HPDE6-E6E7 (cell line): ENCODE data around the gene HPN.
A peak's percentile ranks its signal among the peaks of the same experiment; 100 is the strongest.
"Not testable (repeated sequence)": the region's sequence is repeated elsewhere in the genome, so short reads cannot be mapped to it uniquely, and the experiment has no call there.

Experiments used
- DNase-seq: peaks from one replicate; pipeline ENCODE4 v3.0.0; 2011; ENCODE audit warnings: missing footprints; ENCODE audit errors: extremely low spot score

Gene HPN

DNA sequence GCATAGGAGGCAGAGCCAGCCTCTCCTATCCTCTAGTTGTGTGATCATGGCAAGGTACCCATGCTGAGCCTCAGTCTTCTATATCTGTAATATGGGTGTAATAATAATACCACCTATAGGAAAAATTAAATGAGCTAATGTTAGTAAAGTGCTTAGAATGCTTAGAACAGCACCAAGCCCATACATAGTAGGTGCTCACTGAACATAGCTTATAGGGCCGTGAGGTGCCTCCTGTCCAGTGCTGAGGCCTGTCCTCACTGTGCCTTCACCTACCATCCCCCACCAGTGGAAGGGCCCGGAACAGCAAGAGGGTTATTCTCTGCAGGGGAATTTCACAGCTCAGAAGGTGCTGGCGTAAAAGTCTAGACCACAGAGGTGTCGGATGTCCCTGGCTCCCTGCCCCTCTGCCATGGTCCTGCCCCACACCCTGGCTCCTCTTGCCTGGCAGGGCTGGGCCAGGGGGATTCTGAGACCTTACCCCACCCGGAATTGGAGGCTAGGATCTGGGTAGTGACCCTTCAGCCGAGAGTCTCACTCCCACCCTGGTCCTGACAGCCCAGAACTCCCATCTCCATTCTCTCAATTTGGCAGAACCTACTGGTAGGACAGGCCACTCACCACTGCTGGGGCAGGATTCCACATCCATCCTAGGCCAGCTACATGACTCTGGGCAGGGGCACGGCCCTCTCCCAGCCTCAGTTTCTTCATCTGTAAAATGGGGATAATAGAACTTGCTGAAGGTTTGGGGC lies 13.5 kb upstream of the HPN start:
- no peak for DNase-seq

DNA sequence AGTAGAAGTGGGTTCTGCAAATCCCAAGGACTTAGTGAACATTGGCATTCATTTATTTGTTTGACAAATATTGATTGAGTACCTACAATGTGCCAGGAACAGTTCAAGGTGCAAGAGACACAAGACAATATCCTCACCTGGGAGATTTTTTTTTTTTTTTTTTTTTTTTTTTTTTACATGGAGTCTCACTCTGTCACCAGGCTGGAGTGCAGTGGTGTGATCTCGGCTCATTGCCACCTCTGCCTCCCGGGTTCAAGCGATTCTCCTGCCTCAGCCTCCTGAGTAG lies 13.0 kb upstream of the HPN start:
- not testable (repeated sequence) for DNase-seq

DNA sequence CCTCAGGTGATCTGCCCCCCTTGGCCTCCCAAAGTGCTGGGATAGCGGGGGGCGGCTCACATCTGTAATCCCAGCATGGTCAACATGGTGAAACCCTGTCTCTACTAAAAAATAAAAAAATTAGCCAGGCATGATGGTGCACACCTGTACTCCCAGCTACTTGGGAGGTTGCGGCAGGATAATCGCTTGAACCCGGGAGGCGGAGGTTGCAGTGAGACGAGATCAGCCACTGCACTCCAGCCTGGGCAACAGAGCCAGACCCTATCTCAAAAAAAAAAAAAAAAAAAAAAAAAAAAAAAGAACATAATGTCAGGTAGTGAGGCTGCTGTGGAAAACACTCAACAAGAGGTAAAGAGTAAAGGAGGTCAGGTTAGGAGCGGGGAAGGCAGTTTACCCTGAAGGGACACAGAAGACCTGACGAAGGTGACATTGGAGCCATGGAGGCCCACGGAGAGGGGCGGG lies 12.2 kb upstream of the HPN start:
- not testable (repeated sequence) for DNase-seq

DNA sequence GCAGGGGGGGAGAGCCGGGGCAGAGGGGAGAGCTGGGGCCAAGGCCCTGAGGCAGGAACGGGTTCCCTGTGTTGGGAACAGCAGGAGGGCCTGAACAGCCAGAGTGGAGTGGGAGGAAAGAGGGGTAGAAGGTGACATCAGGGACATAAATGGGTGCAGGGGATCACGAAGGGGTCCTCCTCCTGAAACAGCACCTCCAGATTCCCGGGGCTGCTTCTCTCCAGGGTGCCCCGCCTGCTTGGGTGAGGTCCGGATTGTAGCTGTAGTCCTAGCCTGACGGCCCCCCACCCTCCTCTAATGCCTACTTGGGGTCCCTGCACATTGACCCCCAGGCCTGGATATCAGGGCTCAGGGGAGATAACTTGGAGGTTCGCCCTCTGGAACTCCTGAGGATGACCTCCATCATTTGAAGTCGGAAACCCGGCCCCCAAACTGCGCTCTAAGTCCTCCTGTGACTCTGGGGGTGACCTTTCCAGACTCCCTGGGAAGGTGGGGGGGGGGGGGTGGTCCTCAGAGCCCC lies 11.7 kb upstream of the HPN start:
- no peak for DNase-seq

DNA sequence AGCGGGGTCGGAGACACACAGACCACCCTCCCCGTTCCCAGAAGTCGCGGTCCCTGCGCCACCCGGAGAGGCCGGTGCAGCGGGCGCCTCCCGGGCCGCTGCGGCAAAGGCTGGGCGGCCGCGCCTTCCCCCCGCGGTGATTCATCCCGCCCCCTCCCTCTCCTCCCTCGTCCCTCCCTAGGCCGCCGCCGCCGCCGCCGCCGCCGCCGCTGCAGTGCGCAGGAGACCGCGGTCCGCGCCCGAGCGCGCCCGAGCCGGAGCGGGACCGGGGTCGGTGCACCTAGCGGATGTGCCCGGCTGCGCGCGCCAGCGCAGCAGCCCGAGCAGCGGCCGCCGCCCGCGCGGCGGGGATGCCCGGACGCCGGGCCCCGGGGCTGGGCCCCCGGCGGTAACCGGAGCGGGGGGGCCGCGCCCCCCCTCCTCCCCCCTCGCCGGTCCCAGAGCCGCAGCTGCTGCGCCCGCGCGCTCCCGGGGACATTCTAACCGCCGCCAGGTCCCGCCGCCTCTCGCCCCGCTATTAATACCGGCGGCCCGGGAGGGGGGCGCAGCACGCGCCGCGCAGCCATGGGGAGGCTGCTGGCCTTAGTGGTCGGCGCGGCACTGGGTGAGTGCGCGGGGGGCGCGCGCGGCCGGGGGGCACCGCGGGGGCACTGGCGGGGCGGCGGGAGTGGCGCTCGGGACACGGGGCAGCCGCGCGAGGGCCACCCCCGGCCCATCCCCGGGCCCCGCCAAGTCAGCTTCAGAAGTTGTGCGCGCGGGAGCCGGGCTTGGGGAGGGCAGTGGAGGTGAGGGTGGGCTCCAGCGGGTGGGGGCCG lies 11.1 kb upstream of the HPN start, which contains the start of gene SCN1B:
Gene SCN1B (plus strand): TSS at position 214 of the 815 bp plus-strand sequence. CDS start 351 bp downstream, at position 565.
- DNase-seq: peak; percentile 61

DNA sequence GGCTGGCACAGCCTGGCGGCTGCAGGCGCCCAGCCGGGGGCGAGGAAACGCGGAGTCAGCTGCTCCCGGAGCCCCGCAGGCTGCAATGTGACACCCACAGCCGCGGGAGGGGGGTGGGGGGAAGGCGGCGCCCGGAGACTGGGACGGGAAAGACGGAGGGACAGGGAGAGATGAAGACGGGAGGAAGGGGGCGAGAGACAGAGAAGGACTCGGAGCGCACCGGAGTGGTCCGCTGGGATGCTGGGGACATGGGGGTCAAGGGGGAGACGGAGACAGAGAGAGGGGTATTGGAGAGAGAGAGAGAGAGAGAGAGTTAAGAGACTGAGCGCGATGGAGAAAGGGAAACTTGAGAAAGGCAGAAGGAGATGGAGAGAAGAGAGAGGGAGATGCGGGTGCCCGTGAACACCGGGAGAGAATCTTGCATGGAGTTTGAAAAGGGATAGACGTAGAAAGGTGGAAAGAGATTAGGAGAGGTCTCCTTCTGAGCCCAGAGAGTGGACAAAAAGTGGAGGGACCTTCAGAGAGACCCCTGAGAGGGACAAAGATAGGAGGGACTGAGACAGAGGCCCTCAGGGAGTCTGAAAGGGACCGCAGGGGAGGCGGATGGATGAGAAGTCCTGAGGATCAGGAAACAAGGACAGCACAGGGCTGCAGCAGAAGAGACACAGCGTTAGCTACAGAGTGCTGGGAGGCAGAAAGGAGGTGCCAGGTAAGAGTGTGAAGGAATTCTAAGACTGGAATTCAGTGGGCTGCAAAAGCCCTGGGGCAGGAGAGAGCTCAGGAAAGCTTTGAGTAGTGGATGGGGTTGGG lies 10.2 kb upstream of the HPN start:
- DNase-seq: no peak

DNA sequence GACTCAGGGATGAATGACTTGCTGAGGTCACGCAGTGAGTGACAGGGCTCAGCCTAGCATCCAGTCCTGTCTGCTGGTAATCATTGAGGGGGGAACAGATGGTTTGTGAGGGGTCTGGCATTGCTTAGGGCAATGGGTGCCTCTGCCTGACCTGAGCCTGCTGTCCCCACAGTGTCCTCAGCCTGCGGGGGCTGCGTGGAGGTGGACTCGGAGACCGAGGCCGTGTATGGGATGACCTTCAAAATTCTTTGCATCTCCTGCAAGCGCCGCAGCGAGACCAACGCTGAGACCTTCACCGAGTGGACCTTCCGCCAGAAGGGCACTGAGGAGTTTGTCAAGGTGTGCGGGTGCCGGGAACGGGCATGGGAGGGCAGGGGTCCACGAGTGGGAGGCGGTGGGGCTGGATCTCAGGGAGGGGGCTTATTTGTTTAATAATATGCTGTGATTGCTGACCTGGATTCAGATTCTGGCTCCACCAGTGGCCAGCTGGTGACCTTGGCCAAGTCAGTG lies 9.1 kb upstream of the HPN start:
- no peak for DNase-seq

DNA sequence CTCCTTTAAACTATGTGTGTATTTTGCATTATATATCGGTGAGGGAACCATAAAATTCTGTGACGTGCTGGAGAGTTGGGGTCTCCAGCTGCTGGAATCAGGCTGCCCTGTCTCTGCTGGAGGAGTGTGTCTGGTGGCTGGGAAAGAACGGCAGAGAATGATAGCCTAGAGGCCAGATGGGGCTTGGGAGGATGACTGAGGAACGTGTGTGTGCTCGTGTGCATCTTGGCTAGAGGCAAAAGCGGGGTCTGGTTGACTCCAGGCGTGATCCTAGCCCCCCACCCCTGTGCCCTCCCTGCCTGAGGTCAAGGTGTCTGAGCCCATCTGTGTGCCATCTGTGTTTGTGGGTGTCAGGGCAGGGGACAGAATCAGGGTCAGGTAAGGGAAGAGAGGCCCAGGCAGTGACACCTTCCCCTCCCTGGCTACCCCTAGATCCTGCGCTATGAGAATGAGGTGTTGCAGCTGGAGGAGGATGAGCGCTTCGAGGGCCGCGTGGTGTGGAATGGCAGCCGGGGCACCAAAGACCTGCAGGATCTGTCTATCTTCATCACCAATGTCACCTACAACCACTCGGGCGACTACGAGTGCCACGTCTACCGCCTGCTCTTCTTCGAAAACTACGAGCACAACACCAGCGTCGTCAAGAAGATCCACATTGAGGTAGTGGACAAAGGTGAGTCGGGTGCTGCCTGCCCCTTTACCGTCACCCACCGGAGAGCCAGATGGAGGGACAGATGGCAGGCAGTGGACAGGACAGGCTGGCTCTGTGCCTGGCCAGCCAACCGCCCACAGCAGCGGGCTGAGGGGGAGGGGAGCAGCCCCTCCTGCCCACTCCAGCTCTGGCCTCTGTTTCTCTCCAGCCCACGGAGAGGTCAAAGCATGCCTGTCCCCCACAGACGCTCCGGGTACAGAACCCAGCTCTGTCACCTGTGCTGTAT lies 8.2 kb upstream of the HPN start:
- no peak for DNase-seq

DNA sequence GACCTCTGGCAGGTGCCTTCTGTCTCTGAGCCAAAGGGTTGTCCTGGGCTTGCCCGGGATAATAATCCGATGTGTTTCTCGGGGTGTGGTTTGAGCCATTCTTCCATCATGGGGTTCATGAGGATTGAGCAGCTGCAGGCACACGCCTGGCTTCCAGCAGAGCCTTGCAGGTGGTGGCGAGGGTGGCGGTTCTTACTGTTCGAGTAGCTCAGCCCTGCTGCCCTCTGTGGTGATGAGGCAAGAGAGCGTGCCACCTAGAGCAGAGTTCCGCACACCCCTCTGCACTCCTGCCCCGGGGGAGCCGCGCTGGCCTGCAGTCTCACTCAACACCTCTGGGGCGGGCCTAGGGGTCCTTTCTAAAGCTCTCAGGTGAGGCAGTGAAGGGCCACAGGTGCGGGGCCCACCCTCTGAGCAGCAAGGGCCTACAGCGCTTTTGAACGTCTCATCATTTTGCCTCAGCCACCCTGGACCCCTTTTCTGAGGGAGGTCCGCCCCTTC lies 7.5 kb upstream of the HPN start:
- DNase-seq: no peak

DNA sequence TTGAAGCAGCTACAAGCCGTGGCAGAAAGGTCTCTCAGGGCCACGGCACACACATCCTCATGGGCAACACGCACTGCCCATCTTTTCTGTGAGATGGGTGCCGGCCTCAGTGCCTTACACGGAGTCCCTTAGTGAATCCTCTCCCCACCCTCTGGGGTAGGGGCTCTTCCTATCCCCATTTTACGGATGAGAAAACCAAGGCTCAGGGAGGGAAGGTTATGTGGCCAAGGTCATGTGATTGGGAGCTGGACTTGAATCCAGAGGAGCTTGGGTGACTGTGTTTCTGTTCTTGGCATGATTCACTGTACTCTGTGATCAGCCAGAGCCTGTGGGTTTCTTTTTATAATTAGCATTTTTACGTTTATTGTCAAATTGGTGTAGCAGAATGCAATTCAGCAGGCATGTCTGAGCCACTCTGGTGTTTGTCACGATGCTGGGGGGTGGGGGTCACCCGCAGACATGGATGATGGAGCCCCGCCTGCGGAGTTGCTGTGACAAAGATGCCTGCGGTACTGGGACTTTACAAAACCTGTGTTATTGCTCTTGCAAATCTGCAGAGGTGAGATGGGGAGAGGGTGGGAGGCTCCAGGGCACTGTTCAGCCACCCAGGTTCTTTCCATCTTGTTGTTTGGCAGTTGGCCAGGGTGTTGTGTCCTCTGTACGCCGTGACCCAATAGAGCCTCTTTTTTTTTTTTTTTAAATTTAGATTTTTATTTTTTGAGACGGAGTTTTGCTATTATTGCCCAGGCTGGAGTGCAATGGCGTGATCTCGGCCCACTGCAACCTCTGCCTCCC lies 6.7 kb upstream of the HPN start:
- no peak for DNase-seq

DNA sequence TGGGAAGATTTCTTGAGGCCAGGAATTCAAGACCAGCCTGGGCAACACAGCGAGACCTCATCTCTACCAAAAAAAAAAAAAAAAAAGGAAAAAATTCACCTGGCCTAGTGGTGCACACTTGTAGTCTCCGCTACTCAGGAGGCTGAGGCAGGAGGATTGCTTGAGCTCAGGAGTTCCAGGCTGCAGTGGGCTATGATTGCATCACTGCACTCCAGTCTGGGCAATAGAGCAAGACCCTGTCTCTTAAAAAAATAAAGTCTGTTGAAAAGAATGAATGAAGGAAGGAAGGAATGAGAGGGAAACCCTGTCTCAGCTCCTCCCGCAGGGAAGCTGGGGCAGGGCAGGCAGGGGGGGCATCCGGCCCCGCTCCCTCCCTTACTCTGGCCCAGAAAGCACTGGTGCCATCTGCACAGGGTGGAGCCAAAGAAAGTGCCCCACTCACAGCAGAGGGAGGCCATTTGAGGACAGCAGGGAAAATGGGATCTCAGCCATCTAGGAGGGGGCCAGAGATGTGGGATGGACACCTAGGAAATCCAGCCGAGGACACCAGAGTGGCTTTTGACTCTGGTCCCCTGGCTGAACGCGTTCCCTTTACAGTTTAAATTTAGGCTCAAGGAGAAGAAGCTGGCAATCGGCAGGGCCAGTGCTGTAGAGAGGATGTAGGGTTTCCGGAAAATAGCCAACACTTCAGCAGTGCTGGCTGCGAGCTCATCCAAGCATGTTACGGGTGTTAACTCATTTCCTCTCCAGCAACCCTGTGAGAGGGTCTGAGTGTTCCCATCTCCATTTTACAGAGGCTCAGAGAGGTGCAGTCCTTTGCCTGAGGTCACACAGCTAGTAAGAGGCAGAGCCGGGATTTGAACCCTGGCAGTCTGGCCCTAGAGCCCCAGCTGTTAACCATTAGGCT lies 3.6 kb upstream of the HPN start:
- DNase-seq: no peak

DNA sequence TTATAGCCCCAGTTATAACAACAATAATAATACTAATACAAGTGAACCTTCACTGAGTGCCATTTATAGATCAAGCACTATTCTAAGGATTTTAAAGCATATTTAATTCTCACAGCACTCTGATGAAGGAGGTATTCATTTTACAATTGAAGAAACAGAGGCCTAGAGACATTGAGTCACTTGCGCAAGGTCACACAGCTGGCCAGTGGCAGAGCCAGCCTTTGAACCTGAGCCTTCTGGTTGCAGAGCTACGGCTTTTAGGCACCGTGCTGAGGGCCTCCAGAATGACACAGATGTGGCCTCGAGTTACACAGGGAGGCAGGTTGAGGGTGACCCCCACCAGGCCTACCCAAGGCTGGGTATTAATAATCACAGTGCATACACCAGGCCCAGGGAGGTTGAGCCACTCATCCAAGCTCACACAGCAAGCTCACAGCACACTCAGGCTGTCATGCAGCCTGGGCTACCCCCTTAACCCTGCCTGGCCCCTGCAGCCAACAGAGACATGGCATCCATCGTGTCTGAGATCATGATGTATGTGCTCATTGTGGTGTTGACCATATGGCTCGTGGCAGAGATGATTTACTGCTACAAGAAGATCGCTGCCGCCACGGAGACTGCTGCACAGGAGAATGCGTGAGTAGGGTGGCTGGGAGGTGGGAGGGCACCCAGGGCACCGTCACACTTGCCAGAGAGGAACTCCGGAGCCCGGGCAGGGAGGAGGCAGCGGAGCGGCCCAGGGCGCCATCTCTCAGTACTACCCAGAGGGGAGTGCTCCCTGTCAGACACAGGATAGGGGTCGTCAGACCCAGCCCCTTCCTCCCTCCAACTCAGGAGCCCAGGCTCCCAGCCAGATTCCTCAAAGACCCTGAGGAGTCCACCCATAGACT lies 2.7 kb upstream of the HPN start:
- no peak for DNase-seq

DNA sequence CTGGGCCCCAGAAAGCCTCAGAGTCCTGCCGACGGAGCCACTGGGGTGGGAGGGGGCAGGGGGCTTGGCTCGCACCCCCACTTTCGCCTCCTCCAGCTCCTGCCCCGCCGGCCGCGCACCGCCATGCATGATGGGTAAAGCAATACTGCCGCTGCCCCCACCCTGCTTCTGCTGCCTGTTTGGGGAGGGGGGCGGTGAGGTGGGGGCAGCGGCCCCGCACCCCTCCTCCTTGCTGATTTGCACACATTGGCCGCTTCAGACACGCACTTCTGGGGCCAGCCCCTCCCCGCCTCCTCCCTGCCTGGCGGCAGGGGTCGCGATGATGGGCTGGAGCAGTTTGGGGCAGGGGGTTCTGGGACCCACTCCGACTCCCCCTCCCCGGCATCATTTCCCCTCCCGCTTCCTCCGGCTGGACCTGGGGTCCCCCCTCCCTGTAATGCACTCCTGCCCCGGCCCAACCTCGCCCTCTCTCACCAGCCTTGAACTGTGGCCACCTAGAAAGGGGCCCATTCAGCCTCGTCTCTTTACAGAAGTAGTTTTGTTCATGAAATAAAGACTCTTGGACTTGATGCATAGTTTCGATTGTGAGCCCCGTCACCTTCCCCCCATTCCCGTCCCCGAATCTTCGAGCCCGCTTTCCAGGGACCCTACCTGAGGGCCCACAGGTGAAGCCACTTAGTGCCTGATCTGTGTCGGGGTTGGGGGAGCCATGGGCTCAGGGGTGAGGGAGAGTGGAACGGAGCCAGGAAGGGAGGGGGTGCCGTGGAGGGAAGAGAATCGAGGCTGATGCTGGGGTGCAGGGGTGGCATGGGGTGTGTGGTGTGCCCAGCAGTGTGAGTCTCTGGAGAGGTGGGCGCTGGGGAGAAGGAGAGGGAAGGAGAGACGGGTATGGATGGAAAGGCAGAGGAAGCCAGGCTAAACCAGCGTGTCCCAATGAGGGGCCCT lies 1.4 kb upstream of the HPN start:
- DNase-seq: no peak

DNA sequence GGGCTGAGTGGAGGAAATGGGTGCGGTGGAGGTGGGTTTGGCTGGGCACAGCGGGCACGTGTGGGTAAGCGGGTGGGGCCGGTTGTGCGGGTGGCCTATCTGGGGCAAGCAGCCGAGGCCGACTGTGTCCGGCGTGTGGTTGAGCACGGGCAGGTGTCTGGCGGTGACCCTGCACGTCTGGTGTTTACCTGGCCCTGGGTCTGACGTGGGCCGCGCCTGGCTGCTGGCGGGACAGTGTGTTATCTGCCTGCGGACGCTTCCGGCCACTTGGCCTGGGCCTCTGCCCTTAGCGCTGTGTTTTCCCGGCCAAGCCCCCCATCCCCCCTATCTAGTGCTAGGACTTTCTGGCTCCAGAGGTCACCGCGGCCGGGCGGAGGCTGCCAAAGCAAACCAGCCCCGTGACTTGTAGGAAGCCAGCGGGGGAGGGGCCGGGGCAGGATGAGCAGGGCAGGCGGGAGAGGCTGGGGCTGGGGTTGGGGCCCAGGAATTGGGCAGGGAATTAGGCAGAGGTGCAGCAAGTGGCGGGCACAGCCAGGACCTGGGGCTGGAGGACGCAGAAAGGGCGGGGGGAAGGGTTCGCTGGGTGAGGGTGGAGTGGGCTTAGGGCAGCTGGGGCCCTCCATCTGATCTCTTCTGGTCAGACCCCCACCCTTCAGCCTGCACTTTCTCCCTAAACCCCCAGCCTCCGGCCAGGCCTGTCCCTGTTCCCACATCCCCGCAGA lies 534 bp upstream of the HPN start:
- no peak for DNase-seq

DNA sequence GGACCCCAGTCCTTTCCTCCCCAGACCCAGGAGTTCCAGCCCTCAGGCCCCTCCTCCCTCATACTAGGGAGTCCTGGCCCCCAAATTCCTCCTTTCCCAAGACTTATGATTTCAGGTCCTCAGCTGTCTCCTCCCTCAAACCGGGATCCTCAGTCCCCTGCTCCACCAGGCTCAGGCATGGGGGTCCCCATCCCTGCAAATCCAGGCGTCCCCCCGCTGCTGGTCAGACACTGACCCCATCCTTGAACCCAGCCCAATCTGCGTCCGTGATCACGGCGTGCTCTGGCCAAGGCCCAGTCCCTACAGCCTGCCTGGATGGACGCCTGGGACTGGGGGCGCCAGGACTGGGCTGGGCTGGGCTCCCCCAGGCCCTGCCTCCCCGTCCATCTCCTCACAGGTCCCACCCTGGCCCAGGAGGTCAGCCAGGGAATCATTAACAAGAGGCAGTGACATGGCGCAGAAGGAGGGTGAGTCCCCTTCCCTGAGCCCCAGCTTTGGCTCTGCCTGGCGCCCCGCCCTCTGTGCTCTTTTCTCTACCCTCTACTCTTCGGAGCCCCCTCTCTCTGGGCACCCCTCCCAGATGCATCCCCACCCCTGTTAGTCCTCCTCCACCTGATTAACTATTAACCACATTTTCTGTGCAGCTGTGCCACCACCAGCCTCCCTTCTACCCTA lies 672 bp downstream of the HPN start:
- no peak for DNase-seq
